GM12874 (cell line): Measurements from ENCODE around the gene DLX4.

Source experiments
- CTCF ChIP-seq: IDR thresholded peaks from 2 replicates; pipeline ENCODE4 v1.5.1; 2011; ENCODE audit warnings: low read depth, mild to moderate bottlenecking, control low read depth, low read length, moderate library complexity; ENCODE audit not compliant: insufficient read depth

DLX4 gene

DNA sequence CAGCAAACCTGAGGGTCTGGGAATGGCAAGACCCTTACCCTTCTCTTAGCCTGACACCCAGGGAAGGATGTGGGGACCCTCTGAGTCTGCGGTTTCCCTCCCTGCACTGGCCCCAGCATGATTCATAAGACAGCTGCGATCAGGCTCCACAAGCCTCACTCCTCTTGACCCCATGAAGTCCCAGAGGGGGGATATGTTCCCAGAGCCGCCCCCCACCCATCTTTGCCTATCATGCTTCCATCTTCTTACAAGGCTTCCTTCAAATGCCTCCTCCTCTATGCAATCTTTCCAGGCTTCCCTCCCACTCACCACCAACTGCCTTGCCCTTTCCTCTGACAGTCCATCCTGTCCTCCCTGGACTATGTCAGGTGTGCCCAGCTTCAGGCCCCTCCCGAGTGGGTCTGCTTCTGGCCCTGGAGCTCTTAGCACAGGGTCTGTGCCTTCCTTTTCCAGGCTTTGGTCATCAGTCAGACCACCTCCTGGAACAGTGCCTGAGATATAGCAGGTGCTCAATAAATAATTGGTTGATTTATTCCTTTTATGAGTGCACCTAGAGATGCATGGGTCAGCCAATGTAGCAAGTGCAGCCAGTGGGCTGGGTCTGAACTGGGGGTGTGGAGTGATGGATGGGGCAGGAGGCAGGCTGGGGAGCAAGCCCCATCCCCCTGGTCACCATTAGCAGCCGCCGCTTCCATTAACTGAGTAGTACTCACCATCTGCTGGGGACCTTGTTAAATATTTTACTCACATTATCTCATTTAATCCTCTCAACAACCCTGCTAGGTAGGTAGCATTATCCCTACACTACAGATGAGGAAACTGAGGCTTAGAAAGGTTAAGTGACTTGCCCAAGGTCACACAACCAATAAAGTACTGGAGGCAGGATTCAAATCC is 17.7 kb downstream of the DLX4 start:
- no peak for TF ChIP-seq CTCF

GRCh38 chr17:49987290-49987585 is 18.2 kb downstream of the DLX4 start:
- no peak for TF ChIP-seq CTCF

DNA sequence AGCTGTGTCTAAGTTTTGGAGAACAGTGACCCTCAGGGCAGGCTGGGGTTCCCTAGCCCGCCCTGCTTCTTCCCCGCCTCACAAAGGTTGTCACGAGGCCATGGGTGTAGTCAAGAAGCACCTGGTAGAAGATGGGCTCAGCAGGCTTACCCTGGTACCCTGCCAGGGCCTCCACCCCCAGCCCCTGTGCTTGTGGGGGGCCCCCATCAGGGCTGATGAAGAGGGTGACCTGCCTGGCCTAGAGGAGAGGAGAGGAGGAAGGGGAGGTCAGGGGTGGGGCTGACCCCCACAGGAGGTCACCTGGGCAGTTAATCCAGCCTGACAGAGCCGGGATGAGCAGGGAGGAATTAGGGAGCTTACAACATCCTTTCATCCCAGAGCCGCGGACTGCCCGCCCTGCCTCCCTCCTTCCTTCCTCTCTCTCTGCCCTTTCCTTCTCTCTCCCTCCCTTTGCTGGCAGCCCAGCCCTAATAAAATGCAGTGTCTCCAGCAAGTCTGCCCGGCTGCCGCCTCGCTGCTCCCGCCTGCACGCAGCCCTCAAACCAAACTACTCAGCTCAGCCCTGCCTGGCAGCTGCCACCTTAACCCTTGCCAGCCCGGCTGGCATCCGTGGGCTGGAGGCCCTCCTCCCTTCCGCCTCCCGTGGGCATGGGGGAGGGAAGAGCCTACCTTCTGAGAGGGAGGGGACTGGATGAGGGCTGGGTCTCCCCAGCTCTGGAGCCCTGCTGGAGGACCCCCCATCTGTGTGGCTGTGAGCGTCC is 18.9 kb downstream of the DLX4 start:
- no peak for TF ChIP-seq CTCF

DNA sequence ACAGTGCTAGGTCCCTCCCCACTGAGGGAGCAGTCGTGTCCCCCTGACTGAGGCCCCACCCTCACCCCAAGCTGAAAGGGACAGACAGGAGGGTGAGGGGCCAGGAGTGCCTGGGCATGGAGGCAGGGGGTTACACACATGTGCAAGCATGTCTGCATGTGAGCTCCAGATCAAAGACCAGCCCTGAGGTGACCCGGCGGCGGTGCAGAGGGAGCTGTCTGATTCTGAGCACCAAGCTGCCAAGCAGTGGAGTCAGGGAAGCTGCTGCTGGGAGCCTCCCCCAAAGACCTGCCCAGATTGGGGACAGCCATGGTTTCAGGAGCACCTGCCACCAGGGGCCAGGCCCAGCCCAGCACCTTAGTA is 20.5 kb downstream of the DLX4 start:
- TF ChIP-seq CTCF = no peak

- TF ChIP-seq CTCF = no peak
Observed at GRCh38 chr17:49990331-49990730, 21.3 kb downstream of the DLX4 start.

DNA sequence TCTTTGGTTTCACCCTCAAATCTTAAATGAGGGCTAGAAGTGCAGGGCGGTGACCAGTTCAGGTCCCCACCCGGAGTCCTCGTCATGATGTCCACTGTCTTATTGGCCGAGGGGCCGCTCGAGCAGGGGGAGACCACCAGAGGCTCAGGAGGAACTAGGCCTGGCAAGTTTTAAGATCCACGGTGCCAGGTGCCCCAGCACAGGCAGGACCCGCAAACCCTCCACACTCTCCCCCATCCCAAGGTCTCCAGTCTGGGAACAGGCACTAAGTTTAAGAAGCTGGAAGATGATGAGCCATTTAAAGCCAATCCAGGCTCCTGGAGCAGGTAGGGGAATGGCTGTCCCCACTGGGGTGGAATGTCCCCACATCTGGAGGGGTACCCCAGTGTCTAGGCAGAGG is 21.9 kb downstream of the DLX4 start:
- no peak for TF ChIP-seq CTCF

- no peak for TF ChIP-seq CTCF
Observed at GRCh38 chr17:49991409-49991808, 22.4 kb downstream of the DLX4 start.
